IMR-90 (cell line): ENCODE measurements around the gene PXT1. TPM values are rescaled to one million over a fixed set of nuclear protein-coding genes. Genes with fewer than 3 reads are reported as not detected.
A peak's percentile ranks its signal among the peaks of the same experiment; 100 is the strongest.

Source experiments
- ATAC-seq: fragments of 200-7000 bp; cut with Tn5 transposase; 2 replicates; pipeline ENCODE4 v1.9.1; 2020; ENCODE audit warnings: low read depth, mild to moderate bottlenecking, moderate library complexity
- BruUV-seq: library from RNA; stranded (reverse); fragments of 400-500 nt; replicated peaks from 2 replicates; lab custom pipeline; 2021; lab: Mats Ljungman, UMichigan
- CTCF ChIA-PET: fragments of 300-600 bp; formaldehyde crosslinking; extraction: SDS; loops from one replicate; lab custom pipeline; 2021; ENCODE audit warnings: antibody characterized with exemption; lab: Yijun Ruan, JAX
- POLR2A ChIA-PET: fragments of 300-600 bp; sonication (Branson Sonifier 250); formaldehyde crosslinking; loops from one replicate; lab custom pipeline; 2022; ENCODE audit warnings: antibody characterized with exemption; ENCODE audit not compliant: unreplicated experiment; lab: Charles Lee
- DNase-seq: peaks from one replicate; pipeline ENCODE4 v3.0.0; 2013
- H2AFZ ChIP-seq: replicated peaks from 2 replicates; pipeline ENCODE3; 2013; ENCODE audit warnings: low read length, mild to moderate bottlenecking; ENCODE audit not compliant: poor library complexity
- H2AK5ac ChIP-seq: 2 replicates; pipeline ENCODE4 v1.6.1; 2013; ENCODE audit warnings: low read depth, low read length, inconsistent platforms
- H2AK9ac ChIP-seq: replicated peaks from 2 replicates; pipeline ENCODE3; 2013; ENCODE audit warnings: mild to moderate bottlenecking, low read depth, low read length, moderate library complexity; ENCODE audit not compliant: poor library complexity
- H2BK120ac ChIP-seq: 2 replicates; pipeline ENCODE4 v1.6.1; 2013; ENCODE audit warnings: low read depth, low read length, inconsistent platforms
- H2BK15ac ChIP-seq: 3 replicates; pipeline ENCODE4 v1.6.1; 2013; ENCODE audit warnings: low read depth, low read length, inconsistent platforms
- H2BK20ac ChIP-seq: 2 replicates; pipeline ENCODE4 v1.6.1; 2013; ENCODE audit warnings: low read depth, mild to moderate bottlenecking, inconsistent platforms, low read length, moderate library complexity
- H2BK5ac ChIP-seq: 2 replicates; pipeline ENCODE4 v1.6.1; 2013; ENCODE audit warnings: mild to moderate bottlenecking, low read depth, low read length, inconsistent platforms; ENCODE audit not compliant: poor library complexity, severe bottlenecking
- H3K14ac ChIP-seq: replicated peaks from 2 replicates; pipeline ENCODE4 v1.6.1; 2013; ENCODE audit warnings: low read depth, low read length, inconsistent platforms
- H3K18ac ChIP-seq: 2 replicates; pipeline ENCODE4 v1.6.1; 2013; ENCODE audit warnings: low read depth, low read length, control low read depth
- H3K23ac ChIP-seq: 2 replicates; pipeline ENCODE4 v1.6.1; 2013; ENCODE audit warnings: low read depth, low read length, inconsistent platforms
- H3K27ac ChIP-seq: 2 replicates; pipeline ENCODE4 v1.5.1; 2013; ENCODE audit warnings: mild to moderate bottlenecking, control low read depth, low read length; ENCODE audit not compliant: insufficient read depth
- H3K27me3 ChIP-seq: 2 replicates; pipeline ENCODE4 v1.6.1; 2013; ENCODE audit warnings: low read length; ENCODE audit not compliant: control insufficient read depth, insufficient read depth
- H3K36me3 ChIP-seq: 2 replicates; pipeline ENCODE4 v1.6.1; 2013; ENCODE audit warnings: low read length, mixed read lengths; ENCODE audit not compliant: control insufficient read depth, insufficient read depth
- H3K4ac ChIP-seq: 2 replicates; pipeline ENCODE4 v1.6.1; 2013; ENCODE audit warnings: low read depth, low read length, inconsistent platforms
- H3K4me1 ChIP-seq: 2 replicates; pipeline ENCODE4 v1.6.1; 2013; ENCODE audit warnings: low read length, mixed read lengths; ENCODE audit not compliant: control insufficient read depth, insufficient read depth
- H3K4me2 ChIP-seq: 2 replicates; pipeline ENCODE4 v1.6.1; 2013; ENCODE audit warnings: low read depth, mild to moderate bottlenecking, control low read depth, low read length, moderate library complexity
- H3K4me3 ChIP-seq: 2 replicates; pipeline ENCODE4 v1.5.1; 2013; ENCODE audit warnings: low read depth, mild to moderate bottlenecking, control low read depth, low read length, moderate library complexity; ENCODE audit not compliant: insufficient read depth
- H3K56ac ChIP-seq: 2 replicates; pipeline ENCODE4 v1.6.1; 2013; ENCODE audit warnings: low read length, inconsistent platforms; ENCODE audit not compliant: insufficient read depth; ENCODE audit errors: extremely low read depth
- H3K79me1 ChIP-seq, 2 experiments: 2 replicates each; pipeline ENCODE4 v1.6.1; 2013; ENCODE audit warnings: low read length in 2 of 2, inconsistent platforms in 1 of 2, low read depth in 1 of 2
- H3K9ac ChIP-seq: 2 replicates; pipeline ENCODE4 v1.6.1; 2013; ENCODE audit warnings: low read depth, low read length, control low read depth
- H3K9me1 ChIP-seq: 2 replicates; pipeline ENCODE4 v1.6.1; 2013; ENCODE audit warnings: low read length, inconsistent platforms; ENCODE audit not compliant: insufficient read depth
- H3K9me3 ChIP-seq: 2 replicates; pipeline ENCODE4 v1.6.1; 2013; ENCODE audit warnings: low read length; ENCODE audit not compliant: control insufficient read depth, insufficient read depth
- H4K20me1 ChIP-seq: 2 replicates; pipeline ENCODE4 v1.6.1; 2013; ENCODE audit warnings: low read length, inconsistent platforms; ENCODE audit not compliant: insufficient read depth
- H4K5ac ChIP-seq: 2 replicates; pipeline ENCODE4 v1.6.1; 2013; ENCODE audit warnings: mild to moderate bottlenecking, low read depth, low read length, control low read depth
- H4K8ac ChIP-seq, 2 experiments: 2 replicates each; pipeline ENCODE4 v1.6.1; 2013; ENCODE audit warnings: low read depth in 2 of 2, low read length in 2 of 2, control low read depth in 1 of 2, inconsistent platforms in 1 of 2
- H4K91ac ChIP-seq: 2 replicates; pipeline ENCODE4 v1.6.1; 2013; ENCODE audit warnings: low read depth, low read length, inconsistent platforms; ENCODE audit not compliant: insufficient read depth
- SMC3 ChIP-seq: fragments of 150-350 bp; IDR thresholded peaks from 2 replicates; pipeline ENCODE4 v1.6.1; 2016; ENCODE audit warnings: low read depth, mild to moderate bottlenecking, antibody characterized with exemption, low read length, moderate library complexity
- WGBS, 2 experiments: methylation state at CpG; one replicate each; pipeline versions ENCODE4 v1.1.5 to v1.1.7; 2013; ENCODE audit warnings: missing lambda C conversion rate in 2 of 2; ENCODE audit not compliant: insufficient read length in 1 of 2; ENCODE audit errors: extremely low coverage in 2 of 2; 5-methylcytosine and 5-hydroxymethylcytosine counted together
- dilution Hi-C: fragments of 300-500 bp; cut with HindIII; formaldehyde crosslinking; loops from one replicate; pipeline ENCODE4 v1.14.3; 2018; ENCODE audit warnings: low sequenced_read_pairs; ENCODE audit not compliant: unreplicated experiment
- in situ Hi-C: fragments of 300-500 bp; cut with MboI; formaldehyde crosslinking; loops from 3 replicates; pipeline ENCODE4 v1.14.3; 2019; ENCODE audit warnings: low sequenced_read_pairs, inconsistent platforms, mixed read lengths
- intact Hi-C: fragments of 100-400 bp; cut with micrococcal nuclease; formaldehyde crosslinking; loops from 2 replicates; pipeline ENCODE4 v1.10.0; 2022
- polyA plus RNA-seq, 3 experiments: library from polyadenylated mRNA; depleted of rRNA; stranded (reverse); fragments of >200 nt; gene quantifications; 2 replicates each; pipeline ENCODE4 v1.2.3, GENCODE V29; 2012; ENCODE audit warnings: low replicate concordance in 1 of 3
- total RNA-seq: library from RNA; depleted of rRNA; stranded (reverse); fragments of >200 nt; gene quantifications from 2 replicates; pipeline ENCODE4 v1.2.3, GENCODE V29; 2012

Gene PXT1
- total and polyA plus RNA-seq, 2 of the 4 experiments (the other 2 are of a cell fraction): not detected

GRCh38 chr6:36386495-36387439 lies 55.9 kb downstream of the PXT1 start:
- Histone ChIP-seq H2AK9ac (peak overlapping the region; percentile 67), H3K27ac (0 out of 2 replicates have a peak overlapping the region, but pooled peaks have one; percentile 20), H4K8ac (peak overlapping the region; percentile 37 to 82), H3K4me3 (peak overlapping the region; percentile 57), H2BK5ac (peak overlapping the region; percentile 16), H3K9ac (peak overlapping the region; percentile 49), H3K4ac (peak overlapping the region; percentile 39), H3K9me3 (no peaks in the 10 kb centered on the region), H2AK5ac (peak overlapping the region; percentile 24; the same call in 1 of the 2 replicates), H3K56ac (peak overlapping the region; percentile 59; the same call in 1 of the 2 replicates), H2AFZ (peak overlapping the region; percentile 86), H2BK120ac (peak overlapping the region; percentile 36), H4K91ac (peak overlapping the region; percentile 57; the same call in 1 of the 2 replicates), H3K18ac (peak overlapping the region; percentile 73), H2BK15ac (peak overlapping the region; percentile 56; the same call in 1 of the 3 replicates), H3K9me1 (no peaks in the 10 kb centered on the region; the same call in 1 of the 2 replicates), H4K5ac (peak overlapping the region; percentile 66), H3K4me2 (peak overlapping the region; percentile 93), H2BK20ac (peak overlapping the region; percentile 38; the same call in 1 of the 2 replicates), H3K36me3 (no peaks in the 10 kb centered on the region), H3K23ac (peak overlapping the region; percentile 37), H3K14ac (peak overlapping the region; percentile 62), H3K4me1 (peaks cover 6% of the 10 kb centered on the region; the same call in 1 of the 2 replicates), H4K20me1 (no peaks in the 10 kb centered on the region), H3K79me1 (no peaks in the 10 kb centered on the region), H3K27me3 (peaks cover 38% of the 10 kb centered on the region)
- ATAC-seq (peak; percentile 75), DNase-seq (peak; percentile 67)
- no peak for TF ChIP-seq SMC3
- intact Hi-C loops (no loop called here), dilution Hi-C loops (no loop called here), in situ Hi-C loops (no loop called here)
- 1% methylated on average over 9 of the region's 33 CpGs; no CpG with 5 or more reads in 1 of the 2 experiments for WGBS, 2 experiments
- ChIA-PET CTCF (interaction anchor here (0.6 to 1.2 kb wide), 2 partner anchors 12 to 679 kb away, joined by 3 read pairs; no protein-coding TSS in a partner anchor), POLR2A (no interaction called here)
- no TSS peak for BruUV-seq
